ENCODE data around the gene LRRC59. TPM values are rescaled to one million over a fixed set of nuclear protein-coding genes. Genes with fewer than 3 reads are reported as not detected.

Gene LRRC59
- total and polyA plus RNA-seq, 2 of the 4 experiments (the other 2 are of a cell fraction): 139 to 233 TPM

DNA sequence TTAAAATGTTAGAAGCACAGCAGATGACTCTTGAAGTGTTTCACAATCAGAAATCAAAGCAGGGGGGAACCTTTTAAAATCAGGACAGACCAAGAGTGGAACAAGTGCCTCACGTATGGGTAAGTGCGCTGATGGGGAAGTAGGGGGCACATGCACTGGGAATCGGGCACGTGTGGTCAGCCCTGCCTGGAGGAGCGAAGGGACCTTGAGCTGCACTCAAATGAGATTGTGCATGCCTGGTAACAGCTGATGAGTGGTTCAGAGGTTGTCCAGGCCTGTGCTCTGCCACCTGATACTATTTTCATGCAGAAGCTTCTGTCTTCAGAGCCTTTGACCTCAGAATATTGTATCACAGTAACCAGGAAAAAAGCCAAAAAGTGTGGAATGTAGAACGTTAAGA is 65.1 kb downstream of the LRRC59 start:
- no peaks in the 10 kb centered on the region for H3K27me3 ChIP-seq (ENCODE audit: control insufficient read depth, insufficient read depth, low read length)
- H2BK120ac ChIP-seq (ENCODE audit: low read depth, low read length): no peak overlapping the region
- intact Hi-C loops (cut with micrococcal nuclease): no loop called here
- H3K56ac ChIP-seq (ENCODE audit: extremely low read depth, insufficient read depth, low read length): no peak overlapping the region
- no peak overlapping the region for H3K4me2 ChIP-seq (ENCODE audit: low read depth, low read length)
- H3K4me1 ChIP-seq (ENCODE audit: control insufficient read depth, insufficient read depth, low read length): no peaks in the 10 kb centered on the region; the same call in 1 of the 2 replicates
- CTCF ChIA-PET: interaction anchor here (1.4 kb wide), 1 partner anchor 28 kb away, joined by 4 read pairs; no protein-coding TSS in a partner anchor
- no peak overlapping the region for H3K27ac ChIP-seq (ENCODE audit: insufficient read depth, low read length)
- H3K9ac ChIP-seq (ENCODE audit: low read depth, low read length): no peak overlapping the region
- no peaks in the 10 kb centered on the region for H3K36me3 ChIP-seq (ENCODE audit: control insufficient read depth, insufficient read depth, low read length)
- no peak overlapping the region for H3K4ac ChIP-seq (ENCODE audit: low read depth, low read length)
- dilution Hi-C loops (cut with HindIII; ENCODE audit: low sequenced_read_pairs, unreplicated experiment): no loop called here
- no peak overlapping the region for H2AK9ac ChIP-seq (replicated peaks; ENCODE audit: low read depth, low read length, poor library complexity)
- POLR2A ChIA-PET (ENCODE audit: unreplicated experiment): no interaction called here
- peaks cover 4% of the 10 kb centered on the region for H3K9me1 ChIP-seq (ENCODE audit: insufficient read depth, low read length)
- no peak overlapping the region for H4K91ac ChIP-seq (ENCODE audit: insufficient read depth, low read depth, low read length)
- H3K4me3 ChIP-seq (ENCODE audit: insufficient read depth, low read depth, low read length): no peak overlapping the region
- no peak overlapping the region for H2BK15ac ChIP-seq (ENCODE audit: low read depth, low read length)
- 80% methylated on average over 1 of the region's 6 CpGs; no CpG with 5 or more reads in 1 of the 2 experiments for WGBS, 2 experiments (ENCODE audit: extremely low coverage in 2 of 2, insufficient read length in 1 of 2)
- H3K14ac ChIP-seq (replicated peaks; ENCODE audit: low read depth, low read length): no peak overlapping the region
- no peaks in the 10 kb centered on the region for H3K9me3 ChIP-seq (ENCODE audit: control insufficient read depth, insufficient read depth, low read length)
- H2BK5ac ChIP-seq (ENCODE audit: low read depth, low read length, poor library complexity, severe bottlenecking): no peak overlapping the region
- H3K79me1 ChIP-seq (ENCODE audit: low read depth in 1 of 2, low read length in 2 of 2): no peaks in the 10 kb centered on the region
- peak; percentile 37 for TF ChIP-seq CEBPB (IDR thresholded peaks at IDR 0.05; ENCODE audit: low read depth, low read length)
- TF ChIP-seq RFX5 (IDR thresholded peaks at IDR 0.05; ENCODE audit: low read depth, low read length): peak; percentile 52; the same call in 1 of the 2 replicates
- TF ChIP-seq, protein P1, sequence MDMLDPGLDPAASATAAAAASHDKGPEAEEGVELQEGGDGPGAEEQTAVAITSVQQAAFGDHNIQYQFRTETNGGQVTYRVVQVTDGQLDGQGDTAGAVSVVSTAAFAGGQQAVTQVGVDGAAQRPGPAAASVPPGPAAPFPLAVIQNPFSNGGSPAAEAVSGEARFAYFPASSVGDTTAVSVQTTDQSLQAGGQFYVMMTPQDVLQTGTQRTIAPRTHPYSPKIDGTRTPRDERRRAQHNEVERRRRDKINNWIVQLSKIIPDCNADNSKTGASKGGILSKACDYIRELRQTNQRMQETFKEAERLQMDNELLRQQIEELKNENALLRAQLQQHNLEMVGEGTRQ (IDR thresholded peaks at IDR 0.05; ENCODE audit: low read depth, low read length): no peak
- no peak for ATAC-seq (ENCODE audit: low read depth)
- no peak overlapping the region for H4K8ac ChIP-seq (ENCODE audit: low read depth in 2 of 2, low read length in 2 of 2)
- no peak overlapping the region for H3K23ac ChIP-seq (ENCODE audit: low read depth, low read length)
- no peaks in the 10 kb centered on the region for H4K20me1 ChIP-seq (ENCODE audit: insufficient read depth, low read length)
- H2AK5ac ChIP-seq (ENCODE audit: low read depth, low read length): no peak overlapping the region
- H4K5ac ChIP-seq (ENCODE audit: low read depth, low read length): no peak overlapping the region
- H2BK20ac ChIP-seq (ENCODE audit: low read depth, low read length): no peak overlapping the region
- BruUV-seq (replicated peaks): no TSS peak
- no peak for DNase-seq
- no peak overlapping the region for H3K18ac ChIP-seq (ENCODE audit: low read depth, low read length)
- in situ Hi-C loops (cut with MboI; ENCODE audit: low sequenced_read_pairs): no loop called here
- H2AFZ ChIP-seq (replicated peaks; ENCODE audit: low read length, poor library complexity): no peak overlapping the region

Small RNAs within 50 kb of the gene (microRNA-seq; reads per million reads assigned to microRNA genes)
- gene RF00019 (ENCODE audit: insufficient read depth, insufficient read length): not detected

Small RNAs within 50 kb of the gene (small RNA-seq; reads per million reads assigned to genes)
- 0 reads per million in 5 experiments for gene RF00019

Other genes starting within 250 kb of the LRRC59 start
- gene PPP1R9B, start 246.8 kb downstream of the LRRC59 start, total RNA-seq (2012; rRNA removed): 28.0 and 38.6 TPM in 2 replicates
- 23.0 and 25.8 TPM in 2 replicates for gene PPP1R9B, start 246.8 kb downstream of the LRRC59 start, polyA plus RNA-seq (2012; rRNA removed)
- not detected in 2 replicates for gene SGCA, start 231.5 kb downstream of the LRRC59 start, total RNA-seq (2012; rRNA removed)
- 0.19 and 0.55 TPM in 2 replicates for gene SGCA, start 231.5 kb downstream of the LRRC59 start, polyA plus RNA-seq (2012; rRNA removed)
- gene COL1A1, start 195.9 kb downstream of the LRRC59 start, total RNA-seq (2012; rRNA removed): 1,825 and 2,180 TPM in 2 replicates
- gene COL1A1, start 195.9 kb downstream of the LRRC59 start, polyA plus RNA-seq (2012; rRNA removed): 4,117 and 4,350 TPM in 2 replicates
- 0.18 and 0.28 TPM in 2 replicates for gene TMEM92, start 123.1 kb downstream of the LRRC59 start, total RNA-seq (2012; rRNA removed)
- gene TMEM92, start 123.1 kb downstream of the LRRC59 start, polyA plus RNA-seq (2012; rRNA removed): 0.86 and 1.7 TPM in 2 replicates
- gene XYLT2, start 51.4 kb downstream of the LRRC59 start, total RNA-seq (2012; rRNA removed): 31.9 and 35.0 TPM in 2 replicates
- gene XYLT2, start 51.4 kb downstream of the LRRC59 start, polyA plus RNA-seq (2012; rRNA removed): 27.7 and 35.7 TPM in 2 replicates
- 152 and 202 TPM in 2 replicates for gene MRPL27, start 24.3 kb downstream of the LRRC59 start, total RNA-seq (2012; rRNA removed)
- gene MRPL27, start 24.3 kb downstream of the LRRC59 start, polyA plus RNA-seq (2012; rRNA removed): 156 and 176 TPM in 2 replicates
- gene EME1, start 24.3 kb downstream of the LRRC59 start, total RNA-seq (2012; rRNA removed): 8.9 and 9.1 TPM in 2 replicates
- gene EME1, start 24.3 kb downstream of the LRRC59 start, polyA plus RNA-seq (2012; rRNA removed): 9.4 and 10.1 TPM in 2 replicates
- 15.0 and 18.5 TPM in 2 replicates for gene ACSF2, start 28.7 kb upstream of the LRRC59 start, total RNA-seq (2012; rRNA removed)
- gene ACSF2, start 28.7 kb upstream of the LRRC59 start, polyA plus RNA-seq (2012; rRNA removed): 26.8 and 27.2 TPM in 2 replicates
- gene CHAD, start 71.4 kb upstream of the LRRC59 start, total RNA-seq (2012; rRNA removed): not detected in 2 replicates
- 0.03 TPM in 1 of 2 replicates, not detected in the other for gene CHAD, start 71.4 kb upstream of the LRRC59 start, polyA plus RNA-seq (2012; rRNA removed)
- gene RSAD1, start 81.3 kb upstream of the LRRC59 start, total RNA-seq (2012; rRNA removed): 10.0 and 10.8 TPM in 2 replicates
- gene RSAD1, start 81.3 kb upstream of the LRRC59 start, polyA plus RNA-seq (2012; rRNA removed): 16.6 and 19.2 TPM in 2 replicates
- under 0.01 and 0.18 TPM in 2 replicates for gene MYCBPAP, start 110.9 kb upstream of the LRRC59 start, total RNA-seq (2012; rRNA removed)
- 0.17 and 0.30 TPM in 2 replicates for gene MYCBPAP, start 110.9 kb upstream of the LRRC59 start, polyA plus RNA-seq (2012; rRNA removed)
- not detected in 2 replicates for gene EPN3, start 135.2 kb upstream of the LRRC59 start, total RNA-seq (2012; rRNA removed)
- gene EPN3, start 135.2 kb upstream of the LRRC59 start, polyA plus RNA-seq (2012; rRNA removed): 0.09 TPM in 1 of 2 replicates, not detected in the other
- gene SPATA20, start 149.7 kb upstream of the LRRC59 start, total RNA-seq (2012; rRNA removed): 15.6 and 17.0 TPM in 2 replicates
- gene SPATA20, start 149.7 kb upstream of the LRRC59 start, polyA plus RNA-seq (2012; rRNA removed): 31.9 and 35.0 TPM in 2 replicates
- gene CACNA1G, start 163.2 kb upstream of the LRRC59 start, total RNA-seq (2012; rRNA removed): under 0.01 TPM in 1 of 2 replicates, not detected in the other
- 0.03 TPM in 2 replicates for gene CACNA1G, start 163.2 kb upstream of the LRRC59 start, polyA plus RNA-seq (2012; rRNA removed)
- gene ABCC3, start 237.4 kb upstream of the LRRC59 start, total RNA-seq (2012; rRNA removed): 2.2 and 3.2 TPM in 2 replicates
- 6.0 and 6.6 TPM in 2 replicates for gene ABCC3, start 237.4 kb upstream of the LRRC59 start, polyA plus RNA-seq (2012; rRNA removed)